ENCODE measurements around the gene ARRDC2.

The ARRDC2 gene

GRCh38 chr19:18059297-18059696 lies 51.3 kb downstream of the ARRDC2 start:
- no peak for DNase-seq

- DNase-seq = no peak
These were observed 51.9 kb downstream of the ARRDC2 start for GRCh38 chr19:18059902-18060301.

DNA sequence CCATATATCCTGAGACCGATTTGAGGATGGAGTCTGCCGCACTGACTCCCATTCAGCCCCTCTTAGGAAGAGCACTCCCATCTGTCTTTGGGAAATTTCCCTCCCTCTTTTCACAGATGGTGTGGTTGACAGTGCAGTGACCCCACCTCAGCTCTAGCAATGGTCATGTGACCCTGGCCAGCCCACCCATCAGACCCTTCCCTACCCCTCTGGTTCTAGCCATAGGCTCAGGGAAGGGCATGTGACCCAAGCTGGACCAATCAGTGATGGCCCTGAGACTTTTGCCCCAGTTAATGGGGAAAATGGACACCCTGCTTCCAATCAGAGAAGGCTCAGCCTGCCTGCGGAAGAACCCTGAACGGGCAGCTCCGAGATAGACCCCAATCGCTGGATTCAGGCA lies 52.5 kb downstream of the ARRDC2 start:
- DNase-seq = no peak

- no peak for DNase-seq
These were observed 54.1 kb downstream of the ARRDC2 start for GRCh38 chr19:18062028-18062427.

DNA sequence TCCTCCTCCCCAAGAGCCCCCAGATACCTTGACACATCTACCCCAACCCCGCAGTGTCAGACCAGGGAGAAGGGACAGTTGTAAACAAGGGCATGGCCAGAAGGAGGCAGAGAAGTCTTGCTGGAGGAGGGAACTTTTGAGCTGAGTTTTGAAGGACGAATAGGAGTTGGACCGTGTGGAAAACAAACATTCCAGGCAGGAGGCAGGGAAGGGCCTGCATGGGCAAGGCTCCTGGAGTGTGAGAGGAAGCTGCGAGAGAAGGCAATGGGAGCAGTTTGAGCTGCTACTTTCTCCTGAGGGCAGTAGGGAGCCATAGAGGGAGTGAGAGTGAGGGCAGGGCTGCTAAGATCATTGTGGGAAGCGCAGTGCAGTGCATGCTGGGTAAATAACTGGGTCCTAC lies 55.5 kb downstream of the ARRDC2 start:
- no peak for DNase-seq

All from SHP77 treated with DMSO at 0.1 percent for 48 hours (cell line).